GM12873 (cell line): Measurements from ENCODE around the gene CSPG4.

Experiments used
- CTCF ChIP-seq: IDR thresholded peaks from 2 replicates; pipeline ENCODE4 v1.5.1; 2012; ENCODE audit warnings: low read depth, mild to moderate bottlenecking, moderate library complexity, low read length, control low read depth; ENCODE audit not compliant: insufficient read depth; ENCODE audit errors: missing control alignments

Gene CSPG4

GRCh38 chr15:75644376-75644775 is 68.3 kb downstream of the CSPG4 start:
- TF ChIP-seq CTCF, result no peak

GRCh38 chr15:75641603-75642002 is 71.0 kb downstream of the CSPG4 start:
- TF ChIP-seq CTCF, result no peak

GRCh38 chr15:75641179-75641503 is 71.5 kb downstream of the CSPG4 start:
- TF ChIP-seq CTCF, result no peak

GRCh38 chr15:75640483-75641178 is 72.0 kb downstream of the CSPG4 start:
- TF ChIP-seq CTCF, result peak; percentile 44

GRCh38 chr15:75639709-75640482 is 72.8 kb downstream of the CSPG4 start, which contains the start of gene IMP3:
Gene IMP3, minus strand, starts transcription at chr15:75640224. Its CDS starts 56 bp downstream, at chr15:75640168.
- TF ChIP-seq CTCF, result no peak

GRCh38 chr15:75639191-75639708 is 73.4 kb downstream of the CSPG4 start:
- TF ChIP-seq CTCF, result no peak

GRCh38 chr15:75637245-75638009 is 75.2 kb downstream of the CSPG4 start:
- TF ChIP-seq CTCF, result no peak
